ENCODE results near the gene CDH3. TPM values are rescaled to one million over a fixed set of nuclear protein-coding genes. Genes with fewer than 3 reads are reported as not detected.
"Not testable (repeated sequence)": the region's sequence is repeated elsewhere in the genome, so short reads cannot be mapped to it uniquely, and the experiment has no call there.

Gene CDH3
- total and polyA plus RNA-seq, 3 donors from 2014 or later: 3.0 to 8.2 (median 5.4) TPM

DNA sequence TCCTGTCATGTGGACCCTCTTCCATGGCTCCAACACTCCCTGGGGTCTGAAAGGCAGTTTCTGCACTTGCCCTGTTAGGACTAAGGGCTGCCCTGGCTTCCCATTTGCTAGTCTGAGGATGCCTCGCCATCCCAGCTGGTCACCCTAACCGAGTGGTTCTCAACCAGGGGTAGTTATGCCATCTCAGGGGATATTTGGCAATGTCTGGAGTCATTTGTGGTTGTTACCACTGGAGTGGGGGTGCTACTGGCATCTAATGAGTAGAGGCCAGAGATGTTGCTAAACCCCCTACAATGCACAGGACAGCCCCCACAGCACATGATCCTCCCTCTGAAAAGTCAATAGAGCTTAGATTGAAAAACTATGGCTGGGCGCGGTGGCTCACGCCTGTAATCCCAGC lies 65.1 kb downstream of the CDH3 start:
- WGBS, 2 donors: 51 to 86% methylated on average over 5 of the region's 5 CpGs
- Histone ChIP-seq H3K36me3 (ENCODE audit: low read depth, missing control alignments) (no peaks in the 10 kb centered on the region), H3K9me3 (no peaks in the 10 kb centered on the region), H3K4me1 (no peaks in the 10 kb centered on the region), H3K27me3 (no peaks in the 10 kb centered on the region), H3K27ac (no peak overlapping the region), H3K4me3 (no peak overlapping the region)
- TF ChIP-seq, protein P1, sequence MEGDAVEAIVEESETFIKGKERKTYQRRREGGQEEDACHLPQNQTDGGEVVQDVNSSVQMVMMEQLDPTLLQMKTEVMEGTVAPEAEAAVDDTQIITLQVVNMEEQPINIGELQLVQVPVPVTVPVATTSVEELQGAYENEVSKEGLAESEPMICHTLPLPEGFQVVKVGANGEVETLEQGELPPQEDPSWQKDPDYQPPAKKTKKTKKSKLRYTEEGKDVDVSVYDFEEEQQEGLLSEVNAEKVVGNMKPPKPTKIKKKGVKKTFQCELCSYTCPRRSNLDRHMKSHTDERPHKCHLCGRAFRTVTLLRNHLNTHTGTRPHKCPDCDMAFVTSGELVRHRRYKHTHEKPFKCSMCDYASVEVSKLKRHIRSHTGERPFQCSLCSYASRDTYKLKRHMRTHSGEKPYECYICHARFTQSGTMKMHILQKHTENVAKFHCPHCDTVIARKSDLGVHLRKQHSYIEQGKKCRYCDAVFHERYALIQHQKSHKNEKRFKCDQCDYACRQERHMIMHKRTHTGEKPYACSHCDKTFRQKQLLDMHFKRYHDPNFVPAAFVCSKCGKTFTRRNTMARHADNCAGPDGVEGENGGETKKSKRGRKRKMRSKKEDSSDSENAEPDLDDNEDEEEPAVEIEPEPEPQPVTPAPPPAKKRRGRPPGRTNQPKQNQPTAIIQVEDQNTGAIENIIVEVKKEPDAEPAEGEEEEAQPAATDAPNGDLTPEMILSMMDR (IDR thresholded peaks at IDR 0.05): no peak
- no peak for TF ChIP-seq POLR2A (IDR thresholded peaks at IDR 0.05)
- DNase-seq: no peak
- intact Hi-C loops (cut with DNase I; ENCODE audit: low total_unique reads): no loop called here

DNA sequence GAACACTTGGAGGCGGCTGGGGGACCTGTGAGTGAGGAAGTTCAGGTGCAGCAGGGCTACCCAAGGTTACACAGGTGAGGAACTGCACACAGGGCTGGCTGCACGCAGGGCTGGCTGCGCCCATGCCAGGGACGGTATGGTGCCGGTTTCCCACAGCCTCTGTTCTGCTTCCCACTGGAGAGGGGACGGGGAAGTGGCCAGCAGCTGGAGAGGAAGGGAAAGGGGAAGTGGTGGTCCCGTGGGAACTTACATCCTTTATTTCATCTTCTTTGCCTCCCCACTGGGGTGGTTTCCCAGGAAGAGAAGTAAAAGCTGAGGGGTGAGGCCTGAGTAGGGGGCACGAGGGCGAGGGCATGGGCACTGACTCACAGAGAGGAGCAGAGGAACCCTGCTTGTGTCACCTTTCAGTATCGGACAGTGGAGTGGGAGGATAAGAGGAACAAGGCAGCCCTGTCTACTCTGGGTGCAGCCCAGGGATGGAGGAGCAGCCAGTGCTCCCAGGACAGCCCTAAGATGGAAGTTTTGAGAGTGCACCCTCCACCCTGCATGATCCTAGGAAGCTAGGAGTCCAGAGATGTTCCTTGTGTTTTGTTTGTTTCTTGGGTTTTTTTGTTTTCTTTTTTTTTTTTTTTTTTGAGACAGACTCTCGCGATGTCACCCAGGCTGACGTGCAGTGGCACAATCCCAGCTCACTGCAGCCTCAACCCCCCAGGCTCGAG lies 66.5 kb downstream of the CDH3 start:
- H3K4me1 ChIP-seq: no peaks in the 10 kb centered on the region
- WGBS, 2 donors: 43 to 47% methylated on average over 14 of the region's 14 CpGs
- H3K9me3 ChIP-seq: no peaks in the 10 kb centered on the region
- DNase-seq: no peak
- intact Hi-C loops (cut with DNase I; ENCODE audit: low total_unique reads): no loop called here
- no peak overlapping the region for H3K4me3 ChIP-seq
- H3K27me3 ChIP-seq: no peaks in the 10 kb centered on the region
- H3K36me3 ChIP-seq (ENCODE audit: low read depth, missing control alignments): no peaks in the 10 kb centered on the region
- TF ChIP-seq POLR2A (IDR thresholded peaks at IDR 0.05): no peak
- TF ChIP-seq, protein P1 (IDR thresholded peaks at IDR 0.05): no peak
- no peak overlapping the region for H3K27ac ChIP-seq

DNA sequence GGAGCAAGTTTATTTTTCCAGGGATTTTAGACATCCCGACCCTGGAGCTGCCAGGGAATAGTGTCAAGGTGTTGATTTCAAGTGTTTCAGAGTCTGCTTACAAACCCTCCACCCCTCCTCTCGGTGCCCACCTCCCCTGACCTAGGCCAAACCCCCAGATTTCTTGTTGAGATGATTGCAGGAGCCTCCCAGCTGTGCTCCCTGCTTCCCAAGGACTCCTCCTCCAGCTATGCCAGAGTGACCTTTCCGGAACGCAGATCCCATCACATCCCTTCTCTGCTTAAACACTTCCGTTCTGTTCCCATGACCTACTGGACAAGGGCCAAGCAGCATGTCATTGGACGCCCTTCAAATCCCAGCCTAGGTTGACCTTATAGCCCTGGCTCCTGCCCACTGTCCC lies 68.3 kb downstream of the CDH3 start:
- Histone ChIP-seq H3K4me1 (no peaks in the 10 kb centered on the region), H3K4me3 (no peak overlapping the region), H3K27me3 (no peaks in the 10 kb centered on the region), H3K27ac (no peak overlapping the region), H3K9me3 (no peaks in the 10 kb centered on the region), H3K36me3 (ENCODE audit: low read depth, missing control alignments) (no peaks in the 10 kb centered on the region)
- WGBS, 2 donors: 63 to 68% methylated on average over 6 of the region's 6 CpGs
- no peak for DNase-seq
- intact Hi-C loops (cut with DNase I; ENCODE audit: low total_unique reads): no loop called here
- TF ChIP-seq, protein P1 (IDR thresholded peaks at IDR 0.05): no peak
- TF ChIP-seq POLR2A (IDR thresholded peaks at IDR 0.05): no peak

DNA sequence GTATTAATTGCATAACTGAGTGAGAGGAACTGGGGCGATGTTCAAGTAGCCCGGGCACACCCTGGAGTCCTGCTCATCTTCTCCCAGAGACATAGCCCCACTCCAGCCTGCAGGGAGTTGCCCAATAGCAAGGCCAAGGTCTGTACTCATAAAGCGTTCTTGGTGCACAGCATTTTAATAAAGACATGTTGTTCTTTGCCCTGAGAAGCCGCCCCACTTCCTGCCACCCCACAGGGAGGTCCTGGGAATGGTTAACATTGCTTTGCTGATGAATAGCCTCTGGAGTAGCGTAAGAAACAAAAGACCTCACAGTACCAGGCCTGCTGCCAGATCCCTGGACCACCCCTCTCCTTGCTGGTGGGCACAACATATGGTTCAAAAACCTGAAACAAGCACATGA lies 70.4 kb downstream of the CDH3 start:
- H3K9me3 ChIP-seq: no peaks in the 10 kb centered on the region
- WGBS, 2 donors: 61 to 63% methylated on average over 4 to 5 of the region's 5 CpGs
- intact Hi-C loops (cut with DNase I; ENCODE audit: low total_unique reads): no loop called here
- TF ChIP-seq POLR2A (IDR thresholded peaks at IDR 0.05): no peak
- H3K27ac ChIP-seq: no peak overlapping the region
- no peak for DNase-seq
- H3K36me3 ChIP-seq (ENCODE audit: low read depth, missing control alignments): no peaks in the 10 kb centered on the region
- H3K4me3 ChIP-seq: no peak overlapping the region
- H3K27me3 ChIP-seq: no peaks in the 10 kb centered on the region
- no peaks in the 10 kb centered on the region for H3K4me1 ChIP-seq

DNA sequence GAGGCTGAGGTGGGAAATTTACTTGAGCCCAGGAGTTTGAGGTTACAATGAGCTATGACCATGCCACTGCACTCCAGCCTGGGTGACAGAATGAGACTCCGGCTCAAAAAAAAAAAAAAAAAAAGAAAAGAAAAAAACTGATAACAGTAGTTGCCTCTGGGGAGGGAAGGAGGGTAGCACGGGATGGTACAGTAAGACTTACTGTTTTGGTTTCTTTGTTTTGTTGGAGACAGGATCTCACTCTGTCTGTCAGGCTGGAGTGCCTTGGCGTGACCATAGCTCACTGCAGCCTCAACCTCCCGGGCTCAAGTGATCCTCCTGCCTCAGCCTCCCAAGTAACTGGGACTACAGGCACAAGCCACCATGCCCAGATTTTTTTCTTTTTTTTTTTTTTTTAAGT lies 71.4 kb downstream of the CDH3 start:
- H3K4me3 ChIP-seq; H3K4me1 ChIP-seq; intact Hi-C loops (cut with DNase I; ENCODE audit: low total_unique reads); DNase-seq; H3K27ac ChIP-seq; H3K36me3 ChIP-seq (ENCODE audit: low read depth, missing control alignments); H3K9me3 ChIP-seq; H3K27me3 ChIP-seq: not testable (repeated sequence)
- WGBS, 2 donors: 76 to 79% methylated on average over 4 of the region's 4 CpGs

DNA sequence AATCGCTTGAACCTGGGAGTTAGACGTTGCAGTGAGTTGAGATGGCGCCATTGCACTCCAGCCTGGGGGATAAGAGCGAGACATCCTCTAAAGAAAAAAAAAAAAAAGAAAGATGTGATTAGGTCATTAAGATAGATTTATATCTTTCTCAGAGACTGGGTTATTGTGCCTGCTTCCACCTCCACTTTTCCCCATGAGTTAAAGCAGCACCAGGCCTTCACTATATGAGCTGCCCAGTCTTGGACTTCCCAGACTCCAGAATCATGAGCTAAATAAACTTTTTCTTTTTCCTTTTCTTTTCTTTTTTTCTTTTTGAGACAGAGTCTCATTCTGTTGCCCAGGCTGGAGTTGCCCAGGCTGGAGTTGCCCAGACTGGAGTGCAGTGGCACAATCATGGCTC lies 72.6 kb downstream of the CDH3 start:
- no peak overlapping the region for H3K4me3 ChIP-seq
- H3K27me3 ChIP-seq: no peaks in the 10 kb centered on the region
- H3K4me1 ChIP-seq: no peaks in the 10 kb centered on the region
- H3K36me3 ChIP-seq (ENCODE audit: low read depth, missing control alignments): no peaks in the 10 kb centered on the region
- H3K9me3 ChIP-seq: no peaks in the 10 kb centered on the region
- H3K27ac ChIP-seq: no peak overlapping the region
- TF ChIP-seq, protein P1 (IDR thresholded peaks at IDR 0.05): no peak
- TF ChIP-seq POLR2A (IDR thresholded peaks at IDR 0.05): no peak
- 98 to 100% methylated on average over 4 of the region's 4 CpGs for WGBS, 2 donors
- intact Hi-C loops (cut with DNase I; ENCODE audit: low total_unique reads): no loop called here
- no peak for DNase-seq
